K562 (cell line): ENCODE results near the gene COPS8. TPM values are rescaled to one million over a fixed set of nuclear protein-coding genes. Genes with fewer than 3 reads are reported as not detected.
A peak's percentile ranks its signal among the peaks of the same experiment; 100 is the strongest.

Experiments used
- ATAC-seq: fragments of 200-7000 bp; cut with Tn5 transposase; 3 replicates; pipeline ENCODE4 v1.9.1; 2020; ENCODE audit warnings: moderate library complexity
- BruUV-seq: library from RNA; stranded (reverse); fragments of 400-500 nt; replicated peaks from 2 replicates; lab custom pipeline; 2021; lab: Mats Ljungman, UMichigan
- CTCF ChIA-PET: fragments of 300-600 bp; formaldehyde crosslinking; extraction: SDS; loops from one replicate; lab custom pipeline; 2021; ENCODE audit warnings: low intra/inter-chr PET ratio; lab: Yijun Ruan, JAX
- POLR2A ChIA-PET: fragments of 300-600, 350-650 bp; sonication (Branson Sonifier 250); formaldehyde crosslinking; extraction: SDS; loops from one replicate; lab custom pipeline; 2021; ENCODE audit warnings: antibody characterized with exemption, inconsistent platforms; lab: Yijun Ruan, JAX
- DNase-seq, 4 experiments: peaks; one replicate each; pipeline versions ENCODE4 v3.0.0 to v3.0.0-alpha.2; 2011 to 2018; ENCODE audit warnings: low spot score in 3 of 4, mixed read lengths in 3 of 4; ENCODE audit errors: extremely low read depth in 1 of 4
- FAIRE-seq: peaks from 2 replicates; lab custom pipeline; 2011; peaks lifted over from hg19 to GRCh38; lab: Jason Lieb, UNC
- H2AFZ ChIP-seq: 2 replicates; pipeline ENCODE4 v1.6.0; 2011; ENCODE audit warnings: low read depth, low read length, control low read depth, inconsistent platforms
- H3K27ac ChIP-seq: fragments of 200-600 bp; 3 replicates; pipeline ENCODE4 v1.8.0; 2011; ENCODE audit warnings: low read depth, mild to moderate bottlenecking, control low read depth, inconsistent platforms, low read length, moderate library complexity, mixed read lengths; ENCODE audit errors: extremely low read depth
- H3K27me3 ChIP-seq, 2 experiments: fragments of 300-600 bp in 1 of 2; 2 replicates in 1 of 2; 3 replicates in 1 of 2; pipeline versions ENCODE4 v1.6.0 to v1.8.0; 2011; ENCODE audit warnings: inconsistent platforms in 2 of 2, low read length in 2 of 2, mild to moderate bottlenecking in 1 of 2, mixed read lengths in 1 of 2, moderate library complexity in 1 of 2; ENCODE audit not compliant: control insufficient read depth in 2 of 2, insufficient read depth in 2 of 2
- H3K36me3 ChIP-seq: fragments of 300-600 bp; 3 replicates; pipeline ENCODE4 v1.8.0; 2011; ENCODE audit warnings: mild to moderate bottlenecking, low read length, inconsistent platforms; ENCODE audit not compliant: control insufficient read depth, insufficient read depth
- H3K4me1 ChIP-seq, 2 experiments: fragments of 200-600 bp in 1 of 2; replicated peaks in 1 of 2; 2 replicates in 1 of 2; 3 replicates in 1 of 2; pipeline versions ENCODE4 v1.5.1 to v1.8.0; 2011; ENCODE audit warnings: inconsistent platforms in 2 of 2, low read length in 2 of 2, mild to moderate bottlenecking in 1 of 2, mixed read lengths in 1 of 2, moderate library complexity in 1 of 2; ENCODE audit not compliant: control insufficient read depth in 2 of 2, insufficient read depth in 2 of 2
- H3K4me2 ChIP-seq: 2 replicates; pipeline ENCODE4 v1.6.1; 2011; ENCODE audit warnings: low read length, control low read depth, inconsistent platforms, mixed read lengths; ENCODE audit not compliant: insufficient read depth
- H3K4me3 ChIP-seq: fragments of 200-600 bp; sonication (generic), shearing (Covaris generic); 2 replicates; pipeline ENCODE4 v1.5.1; 2016; ENCODE audit warnings: control low read depth, inconsistent platforms
- H3K79me2 ChIP-seq: fragments of 200-600 bp; 3 replicates; pipeline ENCODE4 v1.8.0; 2011; ENCODE audit warnings: low read length, inconsistent platforms; ENCODE audit not compliant: control insufficient read depth, insufficient read depth
- H3K9ac ChIP-seq, 2 experiments: 2 replicates each; pipeline versions ENCODE4 v1.6.0 to v1.6.1; 2011; ENCODE audit warnings: low read depth in 2 of 2, low read length in 2 of 2, control low read depth in 1 of 2, inconsistent platforms in 1 of 2, mild to moderate bottlenecking in 1 of 2, mixed read lengths in 1 of 2; ENCODE audit not compliant: insufficient read depth in 1 of 2
- H3K9me1 ChIP-seq: one replicate; pipeline ENCODE4 v1.6.0; 2011; ENCODE audit warnings: inconsistent platforms, mild to moderate bottlenecking, low read length, moderate library complexity; ENCODE audit not compliant: control insufficient read depth, insufficient read depth
- H3K9me3 ChIP-seq: replicated peaks from 2 replicates; pipeline ENCODE4 v1.5.1; 2011; ENCODE audit warnings: low read depth, low read length, inconsistent platforms; ENCODE audit not compliant: control insufficient read depth, insufficient read depth
- H4K20me1 ChIP-seq: replicated peaks from 2 replicates; pipeline ENCODE4 v1.6.1; 2011; ENCODE audit warnings: low read length, inconsistent platforms, mixed read lengths; ENCODE audit not compliant: control insufficient read depth, insufficient read depth
- CTCF ChIP-seq, 3 experiments: IDR thresholded peaks in 2 of 3; conservative IDR thresholded peaks in 1 of 3; 2 replicates each; pipeline ENCODE4 v1.5.1; 2011 to 2012; ENCODE audit warnings: low read length in 3 of 3, mild to moderate bottlenecking in 3 of 3, control low read depth in 2 of 3, improper control_type of control experiment in 1 of 3, inconsistent platforms in 1 of 3, low read depth in 1 of 3, mixed read lengths in 1 of 3, moderate library complexity in 1 of 3; ENCODE audit not compliant: insufficient read depth in 2 of 3
- NUFIP1 ChIP-seq: fragments of 450-650 bp; IDR thresholded peaks from 2 replicates; pipeline ENCODE4 v1.6.1; 2018; ENCODE audit not compliant: partially characterized antibody
- RAD21 ChIP-seq, 2 experiments: fragments of 250-450 bp in 1 of 2; fragments of 450-650 bp in 1 of 2; sonication (Bioruptor Pico) in 1 of 2; formaldehyde crosslinking in 1 of 2; IDR thresholded peaks in 1 of 2; conservative IDR thresholded peaks in 1 of 2; 2 replicates each; pipeline versions ENCODE4 v1.4.0 to v1.8.0; 2020 to 2022; ENCODE audit warnings: mild to moderate bottlenecking in 2 of 2, moderate library complexity in 1 of 2
- REST ChIP-seq, 2 experiments: fragments of 450-650 bp; formaldehyde crosslinking in 1 of 2; IDR thresholded peaks; 2 replicates each; pipeline versions ENCODE4 v1.4.0 to v1.6.1; 2014 to 2020; ENCODE audit warnings: mild to moderate bottlenecking in 2 of 2, borderline replicate concordance in 1 of 2, low read depth in 1 of 2
- SIX5 ChIP-seq, 2 experiments: IDR thresholded peaks; 2 replicates each; pipeline ENCODE4 v1.6.1; 2011; ENCODE audit warnings: low read length in 2 of 2, borderline replicate concordance in 1 of 2, low read depth in 1 of 2, mild to moderate bottlenecking in 1 of 2, moderate library complexity in 1 of 2; ENCODE audit not compliant: insufficient read depth in 1 of 2
- SMC3 ChIP-seq: conservative IDR thresholded peaks from 2 replicates; pipeline ENCODE4 v1.6.1; 2011; ENCODE audit warnings: low read depth, low read length, improper control_type of control experiment; ENCODE audit not compliant: insufficient read depth
- WGBS: fragments of 100-300 bp; shearing (Covaris generic); methylation state at CpG from one replicate; pipeline ENCODE4 v1.1.6; 2016; ENCODE audit warnings: low coverage, mixed read lengths; ENCODE audit not compliant: insufficient coverage; ENCODE audit errors: missing lambda C conversion rate; 5-methylcytosine and 5-hydroxymethylcytosine counted together
- in situ Hi-C: fragments of 300-500 bp; cut with MboI; formaldehyde crosslinking; loops from 4 replicates; pipeline ENCODE4 v1.15.0; 2018; ENCODE audit warnings: inconsistent platforms, mixed read lengths
- intact Hi-C: fragments of 100-400 bp; cut with micrococcal nuclease; formaldehyde crosslinking; loops from 2 replicates; pipeline ENCODE4 v1.14.2; 2022
- polyA plus RNA-seq, 8 experiments: library from polyadenylated mRNA; depleted of rRNA in 4 of 8; stranded (reverse) in 5 of 8; unstranded in 3 of 8; fragments of >200 nt; fragmentation: Nextera tagmentation in 2 of 8; fragmentation: Illumina TruSeq in 1 of 8; extraction: Ambion mirVana in 2 of 8; extraction: Trizol in 1 of 8; gene quantifications; 2 replicates each; pipeline versions ENCODE4 v1.2.1 to v1.2.3, GENCODE V29; 2011 to 2014; ENCODE audit warnings: inconsistent platforms in 1 of 8, missing spikeins in 1 of 8
- total RNA-seq, 7 experiments: library from RNA; depleted of rRNA in 6 of 7; stranded (reverse); fragments of >200 nt in 6 of 7; fragmentation: Illumina TruSeq in 2 of 7; extraction: Trizol in 2 of 7; gene quantifications; 2 replicates each; pipeline versions ENCODE4 v1.2.1 to v1.2.3, GENCODE V29; 2011 to 2021; ENCODE audit warnings: low replicate concordance in 1 of 7

The COPS8 gene
- total and polyA plus RNA-seq, 9 of the 15 experiments (the other 6 are each of a cell fraction or from before 2014, with no cell fraction given), result 28.2 to 97.3 (median 58.9) TPM

GRCh38 chr2:237072067-237072931 lies 13.4 kb upstream of the COPS8 start:
- Histone ChIP-seq H3K4me2 (no peak overlapping the region), H3K4me1 (no peaks in the 10 kb centered on the region; a peak in 1 of 5 replicates), H2AFZ (no peak overlapping the region), H3K9ac (no peak overlapping the region), H3K79me2 (no peaks in the 10 kb centered on the region), H3K27me3 (no peaks in the 10 kb centered on the region), H3K4me3 (no peak overlapping the region), H3K27ac (no peak overlapping the region), H3K9me1 (no peaks in the 10 kb centered on the region), H4K20me1 (no peaks in the 10 kb centered on the region), H3K36me3 (no peaks in the 10 kb centered on the region), H3K9me3 (no peaks in the 10 kb centered on the region)
- DNase-seq (peak; percentile 57 to 67 (median 62)), FAIRE-seq (peak; percentile 70), ATAC-seq (peak; percentile 76)
- POLR2A ChIA-PET, result no interaction called here
- in situ Hi-C loops, result loop anchor here (10.0 to 25.0 kb wide), 2 partner anchors 560 to 717 kb away; a partner anchor contains a TSS
- CTCF ChIA-PET, result interaction anchor here (0.8 to 1.4 kb wide), 2 partner anchors 720 to 1306 kb away, joined by 3 to 6 read pairs; no protein-coding TSS in a partner anchor
- BruUV-seq, result no TSS peak
- intact Hi-C loops, result loop anchor here (5.0 kb wide), 1 partner anchor 720 kb away; no protein-coding TSS in a partner anchor
- WGBS, result 21% methylated on average over 19 of the region's 24 CpGs
- TF ChIP-seq SMC3 (peak; percentile 55; the same call in 1 of the 2 replicates), RAD21 (CRISPR knock-in tag; conservative IDR thresholded peaks at IDR 0.05 in 1 of 2, IDR thresholded peaks at IDR 0.05 in 1 of 2) (peak; percentile 22 to 64; a peak in 3 of 4 replicates), NUFIP1 (no peak), SIX5 (IDR thresholded peaks at IDR 0.05; ENCODE audit: borderline replicate concordance in 1 of 2, insufficient read depth in 1 of 2, low read depth in 1 of 2, low read length in 2 of 2) (no peak), REST (IDR thresholded peaks at IDR 0.05; ENCODE audit: borderline replicate concordance) (peak; percentile 37; the same call in 1 of the 2 replicates), REST (CRISPR knock-in tag; IDR thresholded peaks at IDR 0.05; ENCODE audit: low read depth) (no peak), CTCF (IDR thresholded peaks at IDR 0.05 in 2 of 3, conservative IDR thresholded peaks at IDR 0.05 in 1 of 3; ENCODE audit: insufficient read depth in 2 of 3, low read depth in 1 of 3, low read length in 3 of 3) (peak; percentile 71 to 83 (median 81))
